OCI-LY7 (cell line): ENCODE results near the gene GSKIP. TPM values are rescaled to one million over a fixed set of nuclear protein-coding genes. Genes with fewer than 3 reads are reported as not detected.

Source experiments
- BruUV-seq: library from RNA; stranded (reverse); fragments of 400-500 nt; replicated peaks from 2 replicates; lab custom pipeline; 2021; lab: Mats Ljungman, UMichigan
- CTCF ChIA-PET: fragments of 300-600 bp; sonication (Branson Sonifier 250); formaldehyde crosslinking; loops from one replicate; lab custom pipeline; 2022; ENCODE audit warnings: antibody characterized with exemption; ENCODE audit not compliant: unreplicated experiment; lab: Charles Lee
- POLR2A ChIA-PET: fragments of 300-600 bp; sonication (Branson Sonifier 250); formaldehyde crosslinking; loops from one replicate; lab custom pipeline; 2022; ENCODE audit warnings: antibody characterized with exemption; lab: Charles Lee
- DNase-seq: peaks from one replicate; pipeline ENCODE4 v3.0.0-alpha.2; 2015; ENCODE audit warnings: low spot score
- H2AFZ ChIP-seq: fragments of 200-600 bp; sonication (generic), shearing (Covaris generic); 2 replicates; pipeline ENCODE4 v1.6.1; 2014; ENCODE audit warnings: mild to moderate bottlenecking, antibody characterized with exemption, low read length, moderate library complexity
- H3K27ac ChIP-seq: fragments of 200-600 bp; sonication (generic); 2 replicates; pipeline ENCODE4 v1.5.1; 2014; ENCODE audit warnings: mixed run types, low read depth, mild to moderate bottlenecking, moderate library complexity, low read length, inconsistent platforms; ENCODE audit not compliant: poor library complexity, severe bottlenecking
- H3K36me3 ChIP-seq: fragments of 200-600 bp; sonication (generic); 2 replicates; pipeline ENCODE4 v1.6.1; 2014; ENCODE audit warnings: mild to moderate bottlenecking, antibody characterized with exemption, low read length, moderate library complexity, mixed read lengths; ENCODE audit not compliant: insufficient read depth
- H3K4me1 ChIP-seq: fragments of 200-600 bp; sonication (generic); 2 replicates; pipeline ENCODE4 v1.5.1; 2014; ENCODE audit warnings: mild to moderate bottlenecking, low read length; ENCODE audit not compliant: insufficient read depth, poor library complexity, severe bottlenecking
- H3K4me2 ChIP-seq: fragments of 200-600 bp; sonication (generic); 2 replicates; pipeline ENCODE4 v1.6.1; 2014; ENCODE audit warnings: mild to moderate bottlenecking, low read length
- H3K4me3 ChIP-seq: fragments of 200-600 bp; sonication (generic); 2 replicates; pipeline ENCODE4 v1.5.1; 2014; ENCODE audit warnings: mild to moderate bottlenecking, low read depth, low read length; ENCODE audit not compliant: poor library complexity, severe bottlenecking
- H3K79me2 ChIP-seq: fragments of 200-600 bp; sonication (generic); 2 replicates; pipeline ENCODE4 v1.6.1; 2016; ENCODE audit warnings: low read depth, mild to moderate bottlenecking, low read length, moderate library complexity, mixed read lengths; ENCODE audit not compliant: insufficient read depth
- H3K9me2 ChIP-seq: fragments of 200-600 bp; sonication (generic); 2 replicates; pipeline ENCODE4 v1.6.1; 2016; ENCODE audit warnings: mild to moderate bottlenecking, low read length, mixed read lengths; ENCODE audit not compliant: insufficient read depth
- H3K9me3 ChIP-seq: fragments of 200-600 bp; sonication (generic); 2 replicates; pipeline ENCODE4 v1.6.1; 2014; ENCODE audit warnings: mild to moderate bottlenecking, mixed run types, low read length, mixed read lengths
- H4K20me1 ChIP-seq: fragments of 200-600 bp; sonication (generic); 2 replicates; pipeline ENCODE4 v1.6.1; 2014; ENCODE audit warnings: mild to moderate bottlenecking, antibody characterized with exemption, low read length, moderate library complexity, mixed read lengths; ENCODE audit not compliant: insufficient read depth
- EZH2phosphoT487 ChIP-seq: fragments of 200-600 bp; sonication (generic); IDR thresholded peaks from 2 replicates; pipeline ENCODE4 v1.6.1; 2018; ENCODE audit warnings: low read depth, borderline replicate concordance, mild to moderate bottlenecking, mixed run types, antibody characterized with exemption, low read length, moderate library complexity, mixed read lengths
- intact Hi-C: fragments of 100-400 bp; cut with micrococcal nuclease; formaldehyde crosslinking; loops from one replicate; pipeline ENCODE4 v1.10.0; 2022; ENCODE audit not compliant: unreplicated experiment
- total RNA-seq, 2 experiments: library from RNA; depleted of rRNA in 1 of 2; stranded (reverse); fragments of >200 nt in 1 of 2; shearing (Covaris generic) in 1 of 2; gene quantifications; 2 replicates each; pipeline ENCODE4 v1.2.3, GENCODE V29; 2014 to 2022
- TF ChIP-seq, protein P1 (sequence below): fragments of 200-600 bp; sonication (generic); conservative IDR thresholded peaks from 2 replicates; pipeline ENCODE4 v1.5.1; 2014; ENCODE audit warnings: mild to moderate bottlenecking, antibody characterized with exemption, low read length, moderate library complexity, mixed read lengths

The GSKIP gene
- total RNA-seq, 2 experiments from 2014 or later: 7.7 to 12.6 TPM

DNA sequence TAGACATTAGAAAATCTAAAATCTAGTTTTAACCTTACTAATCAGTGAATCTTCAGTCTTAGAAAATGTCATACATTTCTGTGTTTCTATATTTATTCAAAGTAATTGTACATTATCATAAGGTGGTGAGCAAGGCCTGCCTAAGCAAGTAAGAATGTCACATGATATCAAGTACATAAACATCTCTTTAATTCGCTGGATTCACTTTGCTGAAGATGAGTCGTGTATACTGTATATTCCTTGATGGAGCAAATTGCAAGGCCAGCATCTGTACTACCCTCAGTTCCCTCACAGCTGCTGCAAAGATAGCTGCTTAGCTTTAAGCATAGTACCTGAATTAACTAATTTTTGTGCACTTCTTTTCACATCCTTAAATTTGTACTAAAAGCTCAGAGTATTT lies 20.1 kb downstream of the GSKIP start:
- peaks cover 55% of the 10 kb centered on the region for H3K36me3 ChIP-seq
- no peak overlapping the region for H3K4me3 ChIP-seq
- intact Hi-C loops: no loop called here
- H4K20me1 ChIP-seq: no peaks in the 10 kb centered on the region
- no peaks in the 10 kb centered on the region for H3K9me3 ChIP-seq
- no TSS peak for BruUV-seq
- TF ChIP-seq, protein P1, sequence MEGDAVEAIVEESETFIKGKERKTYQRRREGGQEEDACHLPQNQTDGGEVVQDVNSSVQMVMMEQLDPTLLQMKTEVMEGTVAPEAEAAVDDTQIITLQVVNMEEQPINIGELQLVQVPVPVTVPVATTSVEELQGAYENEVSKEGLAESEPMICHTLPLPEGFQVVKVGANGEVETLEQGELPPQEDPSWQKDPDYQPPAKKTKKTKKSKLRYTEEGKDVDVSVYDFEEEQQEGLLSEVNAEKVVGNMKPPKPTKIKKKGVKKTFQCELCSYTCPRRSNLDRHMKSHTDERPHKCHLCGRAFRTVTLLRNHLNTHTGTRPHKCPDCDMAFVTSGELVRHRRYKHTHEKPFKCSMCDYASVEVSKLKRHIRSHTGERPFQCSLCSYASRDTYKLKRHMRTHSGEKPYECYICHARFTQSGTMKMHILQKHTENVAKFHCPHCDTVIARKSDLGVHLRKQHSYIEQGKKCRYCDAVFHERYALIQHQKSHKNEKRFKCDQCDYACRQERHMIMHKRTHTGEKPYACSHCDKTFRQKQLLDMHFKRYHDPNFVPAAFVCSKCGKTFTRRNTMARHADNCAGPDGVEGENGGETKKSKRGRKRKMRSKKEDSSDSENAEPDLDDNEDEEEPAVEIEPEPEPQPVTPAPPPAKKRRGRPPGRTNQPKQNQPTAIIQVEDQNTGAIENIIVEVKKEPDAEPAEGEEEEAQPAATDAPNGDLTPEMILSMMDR: no peak
- TF ChIP-seq EZH2phosphoT487: no peak
- no peak overlapping the region for H2AFZ ChIP-seq
- DNase-seq: no peak
- peaks cover 16% of the 10 kb centered on the region for H3K4me1 ChIP-seq
- CTCF ChIA-PET: no interaction called here
- no peak overlapping the region for H3K27ac ChIP-seq
- H3K79me2 ChIP-seq: no peaks in the 10 kb centered on the region
- no peaks in the 10 kb centered on the region for H3K9me2 ChIP-seq
- no peak overlapping the region for H3K4me2 ChIP-seq
- POLR2A ChIA-PET: interaction anchor here (0.7 kb wide), 1 partner anchor 109 kb away, joined by 4 read pairs; no protein-coding TSS in a partner anchor

DNA sequence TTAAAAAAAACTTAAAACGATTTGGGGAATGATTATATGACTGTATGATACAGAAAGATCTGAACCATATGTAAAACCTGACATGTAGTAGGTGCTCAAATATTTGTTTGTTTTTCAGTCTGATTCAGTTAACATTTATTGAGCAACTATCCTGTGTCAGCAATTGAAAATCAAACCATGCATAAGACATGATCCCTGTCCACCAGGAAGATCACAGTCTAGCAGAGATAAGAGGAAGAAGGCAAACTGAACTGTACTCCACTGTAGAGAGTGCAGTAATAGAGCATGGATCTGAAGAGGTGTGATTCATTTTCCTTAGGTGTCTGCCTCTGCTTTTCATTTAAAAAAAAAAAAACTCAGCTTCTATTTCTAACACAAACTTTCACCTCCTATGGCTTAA lies 20.7 kb downstream of the GSKIP start:
- no TSS peak for BruUV-seq
- H3K4me1 ChIP-seq: peaks cover 16% of the 10 kb centered on the region
- H3K79me2 ChIP-seq: no peaks in the 10 kb centered on the region
- no peak for DNase-seq
- no peak overlapping the region for H3K4me3 ChIP-seq
- H3K4me2 ChIP-seq: no peak overlapping the region
- H3K9me2 ChIP-seq: no peaks in the 10 kb centered on the region
- H3K9me3 ChIP-seq: no peaks in the 10 kb centered on the region
- no peak for TF ChIP-seq EZH2phosphoT487
- TF ChIP-seq, protein P1: no peak
- no peak overlapping the region for H2AFZ ChIP-seq
- H4K20me1 ChIP-seq: no peaks in the 10 kb centered on the region
- intact Hi-C loops: no loop called here
- CTCF ChIA-PET: no interaction called here
- no peak overlapping the region for H3K27ac ChIP-seq
- H3K36me3 ChIP-seq: peaks cover 55% of the 10 kb centered on the region
- POLR2A ChIA-PET: interaction anchor here (0.6 to 0.7 kb wide), 3 partner anchors 56 to 495 kb away, joined by 3 read pairs; no protein-coding TSS in a partner anchor

DNA sequence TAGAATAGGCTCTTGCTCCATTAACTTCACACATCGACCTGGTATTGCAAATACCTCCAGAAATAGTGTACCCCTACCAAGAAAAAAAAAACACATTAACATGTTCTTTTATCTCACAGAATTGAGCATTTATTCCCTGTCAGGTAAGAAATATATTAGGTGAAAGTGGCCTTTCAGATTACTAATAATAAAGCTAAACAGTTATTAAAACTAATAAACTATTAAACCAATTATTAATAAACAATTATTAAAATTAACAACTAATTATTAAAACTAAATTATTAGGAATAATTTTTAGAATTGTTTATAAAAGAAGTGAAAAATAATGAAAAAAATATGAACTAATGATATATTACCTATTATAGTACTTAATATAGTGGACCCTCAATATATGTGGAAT lies 21.4 kb downstream of the GSKIP start:
- intact Hi-C loops: no loop called here
- no peak overlapping the region for H3K27ac ChIP-seq
- TF ChIP-seq, protein P1: no peak

More for the DNA sequence above, 21.4 kb downstream of the GSKIP start:
- H3K4me1 ChIP-seq: peaks cover 16% of the 10 kb centered on the region
- H3K9me3 ChIP-seq: no peaks in the 10 kb centered on the region
- no peak overlapping the region for H2AFZ ChIP-seq
- no peaks in the 10 kb centered on the region for H4K20me1 ChIP-seq
- no peak overlapping the region for H3K4me3 ChIP-seq
- no TSS peak for BruUV-seq
- H3K36me3 ChIP-seq: peaks cover 55% of the 10 kb centered on the region
- no peak overlapping the region for H3K4me2 ChIP-seq
- no peaks in the 10 kb centered on the region for H3K9me2 ChIP-seq
- no peaks in the 10 kb centered on the region for H3K79me2 ChIP-seq
- ChIA-PET CTCF (no interaction called here), POLR2A (interaction anchor here (0.6 kb wide), 3 partner anchors 57 to 495 kb away, joined by 3 read pairs; no protein-coding TSS in a partner anchor)
- DNase-seq: no peak
